Prostate gland (tissue), 2 donors: ENCODE results near the gene ZNF319.

Experiments
- CTCF ChIP-seq, 4 experiments: fragments of 200-600 bp in 2 of 4; fragments of 450-650 bp in 2 of 4; sonication (generic) in 2 of 4; IDR thresholded peaks; 1 replicate in 3 of 4; 2 replicates in 1 of 4; pipeline ENCODE4 v1.5.1; 2016 to 2019; ENCODE audit warnings: antibody characterized with exemption in 4 of 4, mild to moderate bottlenecking in 2 of 4, moderate library complexity in 2 of 4
- POLR2A ChIP-seq: fragments of 450-650 bp; IDR thresholded peaks from one replicate; pipeline ENCODE4 v1.6.1; 2016; ENCODE audit warnings: antibody characterized with exemption, mild to moderate bottlenecking

GRCh38 chr16:58018803-58019202 is 18.3 kb upstream of the ZNF319 start:
- no peak for TF ChIP-seq CTCF (IDR thresholded peaks at IDR 0.05)
- TF ChIP-seq POLR2A = no peak
